HEK293 (cell line): ENCODE data around the gene PANX2.

Experiments
- ZFP3 ChIP-seq: fragments of 450-650 bp; formaldehyde crosslinking; IDR thresholded peaks from 2 replicates; pipeline ENCODE4 v1.5.1; 2016; ENCODE audit warnings: low read depth, missing biosample characterization, missing genetic modification characterization
- ZNF785 ChIP-seq: fragments of 450-650 bp; formaldehyde crosslinking; IDR thresholded peaks from 2 replicates; pipeline ENCODE4 v1.5.1; 2016; ENCODE audit warnings: missing biosample characterization, missing genetic modification characterization
- TF ChIP-seq, protein P1 (sequence below): fragments of 450-650 bp; formaldehyde crosslinking; IDR thresholded peaks from 2 replicates; pipeline ENCODE4 v1.5.1; 2016; ENCODE audit warnings: missing biosample characterization, missing genetic modification characterization

DNA sequence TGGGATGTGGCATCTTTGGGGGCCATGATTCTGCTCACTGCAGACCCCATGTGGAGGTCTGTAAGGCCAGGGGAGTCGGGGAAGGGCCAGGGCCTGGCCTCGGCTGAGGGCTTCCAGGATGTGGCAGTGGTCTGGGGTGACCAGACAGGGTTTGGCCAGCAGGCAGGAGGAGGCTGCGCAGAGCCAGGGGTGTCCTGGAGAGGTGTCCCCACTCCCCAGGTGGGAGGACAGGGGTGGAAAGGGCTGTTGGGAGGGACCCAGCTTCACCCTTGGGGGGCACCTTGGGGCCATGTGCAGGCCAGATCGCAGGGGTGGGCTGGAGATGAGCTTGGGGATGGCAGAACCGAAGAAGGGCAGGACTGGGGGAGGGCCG lies 3.4 kb downstream of the PANX2 start:
- TF ChIP-seq, protein P1, sequence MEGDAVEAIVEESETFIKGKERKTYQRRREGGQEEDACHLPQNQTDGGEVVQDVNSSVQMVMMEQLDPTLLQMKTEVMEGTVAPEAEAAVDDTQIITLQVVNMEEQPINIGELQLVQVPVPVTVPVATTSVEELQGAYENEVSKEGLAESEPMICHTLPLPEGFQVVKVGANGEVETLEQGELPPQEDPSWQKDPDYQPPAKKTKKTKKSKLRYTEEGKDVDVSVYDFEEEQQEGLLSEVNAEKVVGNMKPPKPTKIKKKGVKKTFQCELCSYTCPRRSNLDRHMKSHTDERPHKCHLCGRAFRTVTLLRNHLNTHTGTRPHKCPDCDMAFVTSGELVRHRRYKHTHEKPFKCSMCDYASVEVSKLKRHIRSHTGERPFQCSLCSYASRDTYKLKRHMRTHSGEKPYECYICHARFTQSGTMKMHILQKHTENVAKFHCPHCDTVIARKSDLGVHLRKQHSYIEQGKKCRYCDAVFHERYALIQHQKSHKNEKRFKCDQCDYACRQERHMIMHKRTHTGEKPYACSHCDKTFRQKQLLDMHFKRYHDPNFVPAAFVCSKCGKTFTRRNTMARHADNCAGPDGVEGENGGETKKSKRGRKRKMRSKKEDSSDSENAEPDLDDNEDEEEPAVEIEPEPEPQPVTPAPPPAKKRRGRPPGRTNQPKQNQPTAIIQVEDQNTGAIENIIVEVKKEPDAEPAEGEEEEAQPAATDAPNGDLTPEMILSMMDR (tag by site-specific recombination), result no peak
- TF ChIP-seq ZNF785 (no peak), ZFP3 (tag by site-specific recombination) (no peak)
